GM06990 (cell line): ENCODE data around the gene ABCA4.
"Not testable (repeated sequence)": the region's sequence is repeated elsewhere in the genome, so short reads cannot be mapped to it uniquely, and the experiment has no call there.

ENCODE experiments used
- DNase-seq: peaks from one replicate; pipeline ENCODE4 v3.0.0-alpha.2; 2011; ENCODE audit not compliant: insufficient read length; ENCODE audit errors: extremely low read depth
- H3K27me3 ChIP-seq: replicated peaks from 2 replicates; pipeline ENCODE4 v1.6.0; 2011; ENCODE audit warnings: low read length; ENCODE audit not compliant: control insufficient read depth, insufficient read depth
- H3K36me3 ChIP-seq: 2 replicates; pipeline ENCODE4 v1.5.1; 2011; ENCODE audit warnings: low read length; ENCODE audit not compliant: control insufficient read depth, insufficient read depth
- H3K4me3 ChIP-seq: replicated peaks from 2 replicates; pipeline ENCODE4 v1.5.1; 2011; ENCODE audit warnings: low read depth, mild to moderate bottlenecking, control low read depth, low read length
- CTCF ChIP-seq: IDR thresholded peaks from 2 replicates; pipeline ENCODE4 v1.5.1; 2011; ENCODE audit warnings: low read length, control low read depth, mild to moderate bottlenecking, inconsistent platforms; ENCODE audit not compliant: insufficient read depth, poor library complexity, severe bottlenecking

The ABCA4 gene

GRCh38 chr1:93958032-93958725 lies 162.8 kb downstream of the ABCA4 start:
- no peak for TF ChIP-seq CTCF
- H3K27me3 ChIP-seq: no peaks in the 10 kb centered on the region; the same call in 1 of the 2 replicates
- DNase-seq: no peak
- no peaks in the 10 kb centered on the region for H3K36me3 ChIP-seq
- H3K4me3 ChIP-seq: no peak overlapping the region

- TF ChIP-seq CTCF: no peak
- H3K27me3 ChIP-seq: no peaks in the 10 kb centered on the region; the same call in 1 of the 2 replicates
Observed at GRCh38 chr1:93955765-93956164, 165.2 kb downstream of the ABCA4 start.

GRCh38 chr1:93947002-93947686 lies 173.8 kb downstream of the ABCA4 start:
- H3K36me3 ChIP-seq, DNase-seq, H3K4me3 ChIP-seq, H3K27me3 ChIP-seq: not testable (repeated sequence)

More at GRCh38 chr1:93955765-93956164, 165.2 kb downstream of the ABCA4 start:
- H3K4me3 ChIP-seq: no peak overlapping the region
- H3K36me3 ChIP-seq: no peaks in the 10 kb centered on the region
- DNase-seq: no peak
